HG03064 (cell line): ENCODE results near the gene COL4A6.

Experiments
- ATAC-seq: cut with Tn5 transposase; IDR thresholded peaks from one replicate; pipeline ENCODE4 v1.9.1; 2021; ENCODE audit warnings: low read depth; ENCODE audit not compliant: unreplicated experiment

COL4A6 gene

DNA sequence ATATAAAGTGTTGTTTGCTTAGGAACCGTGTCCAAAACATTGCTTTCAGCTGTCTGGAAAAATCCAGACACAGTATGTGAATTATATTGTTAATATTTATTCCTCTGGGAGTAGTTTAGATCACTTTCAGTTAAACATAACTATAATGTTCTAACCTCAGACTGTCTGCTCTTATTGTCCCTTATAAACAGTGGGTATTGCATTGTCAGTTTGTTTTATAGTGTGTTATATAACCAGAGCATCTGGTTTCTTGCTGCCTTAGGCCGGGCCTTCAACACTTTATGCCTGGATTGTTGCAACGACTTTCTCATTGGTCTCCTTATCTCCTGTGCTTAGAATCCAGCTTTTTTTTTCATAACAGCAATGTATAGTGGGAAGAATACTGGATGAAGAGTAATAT lies 320.2 kb downstream of the COL4A6 start:
- no peak for ATAC-seq

DNA sequence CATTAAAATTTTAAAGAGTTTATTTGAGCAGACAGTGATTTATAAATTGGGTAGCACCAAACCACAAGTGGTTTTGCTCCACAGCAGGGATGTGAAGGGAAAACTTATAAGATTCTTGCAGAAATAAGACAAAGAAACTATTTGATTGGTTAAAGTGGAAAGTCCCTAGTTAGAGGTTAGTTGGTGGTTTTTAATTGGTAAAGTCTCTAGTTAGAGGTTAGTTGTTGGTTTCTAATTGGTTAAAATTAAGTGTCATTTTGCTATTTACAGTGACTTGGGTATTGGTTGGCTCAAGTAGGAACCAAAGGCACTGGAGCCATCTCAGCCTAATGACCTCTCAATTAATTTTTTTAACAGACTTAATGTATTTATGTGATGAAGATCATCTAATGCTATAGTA lies 323.7 kb downstream of the COL4A6 start:
- ATAC-seq, result no peak
